HG03039 (cell line): ENCODE data around the gene C10orf67.

ENCODE experiments used
- ATAC-seq: cut with Tn5 transposase; IDR thresholded peaks from one replicate; pipeline ENCODE4 v1.9.1; 2021; ENCODE audit warnings: mild to moderate bottlenecking, moderate library complexity; ENCODE audit not compliant: unreplicated experiment

C10orf67 gene

DNA sequence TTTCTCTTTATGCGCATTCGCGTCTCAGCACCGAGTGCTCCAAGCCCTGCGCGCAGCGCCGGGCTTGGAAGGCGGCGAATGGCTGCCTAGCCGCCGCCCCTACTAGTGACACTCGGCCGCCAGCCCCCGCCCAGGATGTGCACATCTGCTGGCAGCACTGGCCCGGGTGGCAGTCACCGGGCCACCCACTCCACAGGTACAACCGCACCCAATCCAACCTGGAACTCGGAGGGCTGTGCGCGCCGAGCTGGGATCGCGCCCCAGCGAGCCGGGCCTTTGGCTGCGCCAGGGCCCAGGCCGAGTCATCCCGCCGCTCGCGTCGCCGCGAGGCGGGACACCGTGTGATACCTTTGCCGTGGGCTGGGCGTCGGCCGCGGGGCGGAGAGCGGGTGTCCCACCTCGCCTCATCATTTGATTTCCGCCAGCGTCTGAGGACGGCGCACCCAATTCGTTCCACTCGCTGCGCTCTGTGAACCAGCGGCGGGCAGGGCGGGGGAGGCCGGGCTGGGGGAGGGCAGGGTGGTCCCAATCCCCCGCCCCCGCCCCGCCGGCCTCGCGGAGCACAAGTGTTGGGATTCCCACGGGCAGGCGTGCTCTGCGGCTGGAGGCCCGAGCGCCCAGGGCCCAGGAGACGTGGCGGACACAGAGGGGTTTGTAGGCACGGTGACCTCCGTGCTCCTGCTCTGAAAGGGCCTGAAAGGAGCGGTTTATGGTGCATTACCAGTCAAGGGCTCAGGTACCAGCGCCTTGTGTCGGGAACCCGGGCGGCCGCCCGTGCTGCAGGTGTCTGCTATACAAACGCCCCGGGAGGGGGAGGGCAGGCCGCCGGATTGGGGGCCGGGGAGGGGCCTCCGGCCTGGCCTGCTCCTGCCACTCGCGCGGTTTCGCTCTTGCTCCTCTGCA is 170.3 kb downstream of the C10orf67 start:
- no peak for ATAC-seq

DNA sequence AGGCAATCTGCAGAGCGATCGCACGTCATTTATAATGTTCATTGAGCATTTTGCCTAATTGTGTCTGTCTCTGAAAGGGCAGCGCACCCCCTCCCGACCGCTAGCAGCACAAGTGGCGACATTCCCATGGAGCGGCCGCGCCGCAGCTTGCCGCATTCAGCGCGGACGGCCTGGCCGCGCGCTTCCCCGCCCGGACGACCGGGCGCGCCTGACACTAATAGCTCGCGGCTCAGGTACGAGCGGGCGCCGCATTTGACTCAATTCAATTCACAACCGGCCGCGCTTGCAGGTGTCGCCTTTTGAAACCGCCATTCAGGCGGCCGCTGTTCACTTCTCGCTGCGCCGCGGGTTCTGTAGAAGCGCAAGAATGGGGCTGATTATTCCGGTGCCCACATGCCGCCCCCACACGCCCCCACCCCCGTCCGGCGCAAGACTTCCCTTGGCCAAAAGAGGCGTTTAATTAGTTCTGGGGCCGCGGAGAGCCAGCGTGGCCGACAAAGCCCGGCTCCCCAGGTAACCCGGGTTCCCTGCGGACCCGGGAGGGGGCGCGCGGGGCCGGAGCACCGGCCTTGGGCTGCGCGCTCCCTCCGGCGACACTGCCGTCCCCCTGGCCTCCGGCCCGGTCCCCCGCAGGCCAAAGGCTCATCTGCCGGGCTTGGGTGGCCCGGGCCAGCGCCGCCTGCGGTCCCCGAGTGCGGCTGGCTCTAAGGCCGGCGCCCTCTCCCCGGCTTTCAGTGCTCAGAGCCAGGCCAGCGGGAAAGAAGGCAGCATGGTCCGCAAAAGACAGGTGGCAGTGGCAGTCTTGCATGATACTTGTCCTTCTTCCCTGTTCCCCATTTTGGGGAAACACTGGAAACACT is 171.2 kb downstream of the C10orf67 start:
- no peak for ATAC-seq

DNA sequence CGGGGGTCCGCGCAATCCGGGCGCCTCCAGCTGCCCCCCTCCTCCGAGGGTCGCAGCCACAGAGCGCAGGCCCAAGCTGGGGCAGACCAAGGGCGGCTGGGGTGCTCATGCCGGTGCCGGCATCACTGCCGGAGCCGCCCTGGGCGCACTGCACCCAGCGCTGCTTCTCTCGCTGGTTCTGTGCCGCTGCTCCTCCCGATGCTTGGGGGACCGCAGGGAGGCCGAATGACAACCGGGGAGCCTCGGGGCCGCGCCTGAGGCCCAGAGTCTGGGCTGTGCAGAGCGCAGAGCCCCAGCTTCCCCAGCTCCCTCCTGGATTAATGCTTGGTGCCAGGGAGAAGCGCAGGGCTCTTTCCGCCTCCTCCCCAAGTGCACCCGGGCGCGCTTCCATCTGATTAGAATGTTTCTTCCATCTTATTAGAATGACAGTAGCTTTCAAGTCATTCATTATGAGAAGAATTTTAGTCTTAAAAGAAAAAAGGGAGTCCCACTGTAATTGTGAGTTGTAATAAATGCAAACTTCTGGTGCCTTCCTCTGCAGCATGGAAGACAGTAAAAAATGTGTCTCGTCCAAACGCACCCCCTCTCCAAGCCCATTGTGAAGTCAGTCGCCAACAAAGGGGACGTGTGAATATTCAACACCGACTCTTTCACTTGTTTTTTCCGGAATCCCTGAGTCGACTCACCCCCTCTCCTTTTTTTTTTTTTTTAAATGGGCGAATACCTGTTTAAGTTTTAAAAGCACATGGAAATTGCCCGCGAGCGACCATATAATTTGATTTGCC is 172.0 kb downstream of the C10orf67 start:
- no peak for ATAC-seq

DNA sequence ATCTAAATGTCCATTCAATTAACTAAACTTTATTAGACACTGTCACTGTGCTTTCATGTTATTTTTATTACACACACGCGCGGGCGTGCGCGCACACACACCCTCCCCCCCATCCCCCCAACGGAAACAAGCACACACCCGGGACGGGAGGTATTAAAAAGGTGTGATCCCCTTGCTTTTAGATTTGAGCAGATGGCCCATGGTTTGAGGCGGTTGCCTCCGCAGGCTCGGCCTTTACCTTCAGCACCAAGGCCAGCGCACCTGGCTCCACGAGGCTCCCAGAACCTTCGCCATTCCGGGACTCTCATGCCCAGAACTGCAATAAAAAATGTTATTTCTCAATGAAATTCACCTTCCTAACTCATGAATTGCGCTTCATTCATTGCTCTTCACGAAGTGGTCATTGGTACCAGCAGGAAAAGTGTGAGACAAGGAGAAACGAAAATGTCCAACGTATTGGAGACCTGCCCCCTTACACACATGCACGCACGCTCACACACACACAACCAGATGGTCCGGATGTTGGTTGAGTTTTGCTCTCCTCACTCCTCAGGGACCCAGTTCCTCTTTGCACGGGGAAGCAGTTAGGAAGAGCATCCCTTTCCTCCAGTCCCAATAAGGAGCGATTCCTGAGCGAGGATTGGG is 173.2 kb downstream of the C10orf67 start:
- no peak for ATAC-seq

DNA sequence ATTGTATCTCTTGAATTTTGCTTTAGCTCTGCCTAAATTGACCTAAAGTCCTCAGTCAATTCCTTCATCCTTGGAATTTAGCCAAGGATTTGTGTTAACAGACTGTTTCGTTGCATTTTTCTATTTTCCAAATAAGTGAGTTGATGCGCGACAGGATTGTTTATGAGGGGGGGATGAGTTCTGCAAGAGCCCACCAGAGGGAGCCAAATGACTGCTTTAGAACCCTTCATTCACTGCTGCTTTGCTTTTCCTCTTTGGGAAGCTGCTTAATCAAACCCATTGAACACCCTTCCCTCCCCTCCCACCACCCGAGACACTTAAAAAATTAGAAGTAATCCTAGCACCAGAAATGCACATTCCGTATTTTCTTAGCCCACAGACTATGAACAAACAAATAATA is 186.2 kb downstream of the C10orf67 start:
- ATAC-seq: peak; percentile 57

DNA sequence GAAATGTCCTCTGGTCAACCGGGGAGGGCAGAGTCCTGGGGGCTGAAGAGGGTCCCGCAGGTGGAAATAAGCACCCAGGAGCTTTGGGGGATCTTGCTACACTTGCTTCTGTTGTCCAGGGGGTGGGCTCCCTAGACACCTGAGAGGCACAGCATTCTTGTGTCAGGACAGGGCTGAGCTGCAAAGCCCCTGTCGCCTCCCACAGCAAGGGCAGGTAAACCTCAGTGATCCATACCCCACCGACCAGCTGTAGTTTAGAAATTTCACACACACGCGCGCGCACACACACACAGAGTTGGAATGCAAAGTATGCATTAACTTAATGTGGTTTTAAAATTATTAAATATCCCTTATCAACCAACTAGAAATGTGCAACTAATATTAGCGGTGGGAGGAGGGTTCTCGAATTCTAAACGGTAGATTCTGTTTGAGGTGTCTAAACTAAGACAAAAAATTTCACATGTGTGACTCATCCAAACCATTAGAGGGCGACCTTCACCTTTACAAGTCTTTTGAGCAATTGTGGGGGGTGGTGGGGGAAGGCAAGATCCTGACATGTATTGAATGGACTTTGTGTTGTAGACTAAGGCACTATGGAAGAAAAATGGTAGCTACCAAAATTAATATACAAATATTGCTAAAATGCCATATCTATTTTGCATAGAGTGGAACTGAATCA is 186.8 kb downstream of the C10orf67 start:
- peak; percentile 66 for ATAC-seq

DNA sequence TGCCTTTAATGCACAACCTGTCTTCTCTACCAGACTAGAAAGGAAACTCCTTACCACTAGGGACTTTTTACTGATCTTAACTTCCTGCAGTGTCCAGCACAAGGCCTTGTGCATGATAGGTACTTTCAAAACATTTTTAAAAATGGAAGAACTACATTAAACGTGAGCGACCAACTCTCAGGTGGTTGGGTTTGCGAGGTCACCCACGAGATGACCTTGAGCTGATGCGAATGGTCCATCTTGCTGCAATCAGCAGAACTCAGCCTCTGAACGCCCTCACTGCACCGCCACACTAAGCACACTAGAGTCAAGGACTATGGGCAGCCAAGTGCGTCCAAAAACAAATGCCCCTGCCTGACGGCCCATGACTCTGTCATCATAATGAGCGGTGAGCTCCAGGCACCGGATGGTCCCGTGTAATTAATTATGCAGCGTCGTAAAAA is 187.3 kb downstream of the C10orf67 start:
- no peak for ATAC-seq

DNA sequence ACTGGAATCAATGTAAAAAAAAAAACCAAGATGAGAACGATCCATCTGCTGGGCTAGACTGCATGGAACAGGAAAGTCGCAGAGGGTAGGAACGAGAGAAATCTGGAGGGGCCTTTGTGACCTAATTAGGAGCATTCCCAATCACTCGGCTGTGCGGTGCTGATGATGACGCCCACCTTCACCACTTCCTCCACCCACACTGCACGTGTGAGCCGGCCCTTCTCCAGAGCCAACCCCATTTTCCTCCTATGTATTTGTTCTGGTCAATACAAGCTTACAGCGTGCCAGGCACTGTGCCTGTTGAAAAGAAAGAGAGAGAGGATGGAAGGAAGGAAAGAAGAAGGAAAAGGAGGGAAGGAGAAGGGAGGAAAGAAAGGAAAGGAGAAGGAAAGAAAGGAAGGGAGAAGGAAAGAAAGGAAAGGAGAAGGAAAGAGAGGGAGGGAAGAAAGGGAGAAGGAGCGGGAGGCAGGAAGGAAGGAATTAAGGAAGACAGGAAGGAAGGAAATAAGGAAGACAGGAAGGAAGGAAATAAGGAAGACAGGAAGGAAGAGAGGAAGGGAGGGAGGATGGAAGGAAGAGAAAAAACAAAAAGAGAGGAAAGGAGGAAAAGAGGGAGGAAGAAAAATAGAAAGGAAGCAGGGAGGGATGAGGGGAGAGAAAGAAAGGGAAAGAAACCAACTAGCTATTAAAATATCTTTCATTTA is 188.0 kb downstream of the C10orf67 start:
- no peak for ATAC-seq

DNA sequence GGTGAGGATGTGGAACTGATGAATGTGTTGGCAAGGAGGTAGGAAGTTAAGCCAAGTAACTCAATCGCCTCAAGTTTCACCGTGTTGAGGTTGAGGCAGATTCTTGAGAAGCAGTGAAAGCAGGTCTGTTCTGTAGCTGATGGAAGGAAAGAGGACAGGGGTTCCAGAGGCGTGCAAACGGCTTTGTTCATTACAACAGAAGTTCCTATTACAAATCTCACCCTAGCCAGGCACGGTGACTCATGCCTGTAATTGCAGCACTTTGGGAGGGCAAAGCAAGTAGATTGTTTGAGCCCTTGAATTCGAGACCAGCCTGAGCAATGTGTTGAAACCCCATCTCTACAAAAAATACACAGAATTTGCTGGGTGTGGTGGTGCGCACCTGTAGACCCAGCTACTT is 189.4 kb downstream of the C10orf67 start:
- no peak for ATAC-seq
